Stimulated activated CD4-positive, alpha-beta T cell treated with anti-CD3 and anti-CD28 coated beads, Interleukin-12 subunit alpha, Interleukin-12 subunit beta, amount 100 ng/mL, for 48 hours (primary cell): Measurements from ENCODE around the gene PML.
"Not testable (repeated sequence)": the region's sequence is repeated elsewhere in the genome, so short reads cannot be mapped to it uniquely, and the experiment has no call there.

ENCODE experiments used
- DNase-seq, 3 donors: peaks; one replicate each; pipeline ENCODE4 v3.0.0-alpha.2; 2020; ENCODE audit warnings: low read depth in 2 of 3, low spot score in 1 of 3

The PML gene

DNA sequence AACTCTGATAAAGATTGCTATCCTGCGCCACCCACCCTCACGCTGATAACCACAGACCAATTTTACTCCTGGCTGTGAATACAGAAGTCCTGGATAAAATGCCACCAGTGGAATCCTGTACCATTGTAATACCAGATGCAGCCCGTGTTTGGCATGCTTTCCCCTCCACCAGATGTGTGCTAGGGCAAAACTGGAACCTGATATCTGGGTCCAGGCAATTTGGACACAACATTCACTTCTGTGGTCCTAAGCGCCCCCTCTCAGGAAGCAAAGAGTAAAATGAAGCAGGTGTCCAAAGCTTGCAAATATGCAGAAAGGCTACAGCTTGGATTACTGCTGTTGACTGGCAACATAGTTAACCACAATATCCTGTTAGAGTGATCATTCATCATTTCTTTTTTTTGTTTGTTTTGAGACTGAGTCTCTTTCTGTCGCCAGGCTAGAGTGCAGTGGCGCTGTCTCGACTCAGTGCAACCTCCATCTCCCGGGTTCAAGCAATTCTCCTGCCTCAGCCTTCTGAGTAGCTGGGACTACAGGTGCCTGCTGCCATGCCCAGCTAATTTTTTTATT, 35.4 kb upstream of the PML start:
- no peak for DNase-seq

DNA sequence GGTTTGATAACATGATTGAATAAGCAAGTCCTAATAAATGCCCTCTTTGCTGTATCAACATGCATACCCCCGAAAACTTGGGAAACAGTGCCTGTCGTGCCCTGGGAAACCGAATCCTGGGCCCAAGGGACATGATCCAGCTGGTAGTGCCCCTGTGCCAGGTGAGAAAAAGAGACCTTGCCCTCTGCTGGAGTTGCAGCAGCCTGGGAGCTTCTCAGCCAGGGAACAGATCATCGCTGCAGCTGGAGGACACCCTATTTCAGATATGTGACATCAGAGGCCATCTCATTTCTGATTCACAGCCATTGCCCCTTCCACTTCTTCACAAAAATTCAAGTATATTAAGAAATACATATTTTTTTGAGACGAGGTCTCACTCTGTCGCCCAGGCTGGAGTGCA, 34.7 kb upstream of the PML start:
- no peak for DNase-seq

DNA sequence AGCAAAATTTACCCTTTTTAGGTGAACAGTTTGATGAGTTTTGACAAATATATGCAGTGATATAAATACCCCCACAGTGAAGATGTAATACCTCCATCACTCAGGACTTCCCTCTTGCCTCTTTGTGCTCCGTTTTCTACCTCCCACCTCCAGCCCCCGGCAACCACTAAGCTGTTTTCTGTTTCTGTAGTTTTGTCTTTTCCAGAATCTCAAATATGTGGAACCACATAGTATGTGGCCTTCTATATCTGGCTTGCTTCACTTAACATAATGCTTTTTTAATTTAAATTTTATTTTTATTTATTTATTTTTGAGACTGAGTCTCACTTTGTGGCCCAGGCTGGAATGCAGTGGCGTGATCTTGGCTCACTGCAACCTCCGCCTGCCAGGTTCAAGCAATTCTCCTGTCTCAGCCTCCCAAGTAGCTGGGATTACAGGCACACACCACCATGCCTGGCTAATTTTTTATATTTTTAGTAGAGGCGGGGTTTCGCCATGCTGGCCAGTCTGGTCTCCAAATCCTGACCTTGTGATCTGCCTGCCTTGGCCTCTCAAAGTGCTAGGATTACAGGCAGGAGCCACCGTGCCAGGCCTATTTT, 33.9 kb upstream of the PML start:
- not testable (repeated sequence) for DNase-seq

DNA sequence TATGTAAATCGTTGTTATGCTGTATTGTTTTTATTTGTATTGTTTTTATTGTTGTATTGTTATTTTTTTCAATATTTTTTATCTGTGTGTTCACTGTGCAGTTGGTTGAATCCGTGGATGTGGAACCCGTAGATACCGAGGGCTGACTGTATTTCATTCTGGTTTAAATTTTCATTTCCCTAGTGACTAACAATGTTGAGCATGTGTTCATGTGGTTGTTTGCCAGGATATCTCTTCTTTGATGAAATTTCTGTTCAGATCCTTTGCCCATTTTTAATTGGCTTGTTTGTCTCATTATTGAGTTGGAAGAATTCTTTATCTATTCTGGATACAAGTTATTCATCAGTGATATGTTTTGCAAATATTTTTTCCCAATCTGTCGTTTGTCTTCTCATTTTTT, 32.1 kb upstream of the PML start:
- no peak for DNase-seq

DNA sequence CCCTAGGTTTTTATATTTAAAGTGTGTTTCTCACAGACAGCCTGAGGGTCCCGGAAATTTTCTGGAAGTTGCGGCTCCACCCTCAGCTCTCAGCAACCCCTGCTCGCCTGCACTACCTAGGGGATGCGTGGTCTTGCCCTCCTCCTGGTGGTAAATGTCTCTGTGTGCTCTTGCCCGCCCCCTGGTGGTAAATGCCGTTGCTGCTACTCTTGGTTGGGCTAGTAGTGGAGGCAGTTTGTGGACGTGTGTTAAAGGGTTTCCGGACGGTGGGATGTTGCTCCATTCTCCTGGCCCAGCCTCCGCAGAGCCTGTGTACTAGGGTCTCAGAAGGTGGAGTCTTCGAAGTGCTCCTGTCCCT, 29.8 kb upstream of the PML start:
- DNase-seq = peak; percentile 80 to 93 (median 83)

DNA sequence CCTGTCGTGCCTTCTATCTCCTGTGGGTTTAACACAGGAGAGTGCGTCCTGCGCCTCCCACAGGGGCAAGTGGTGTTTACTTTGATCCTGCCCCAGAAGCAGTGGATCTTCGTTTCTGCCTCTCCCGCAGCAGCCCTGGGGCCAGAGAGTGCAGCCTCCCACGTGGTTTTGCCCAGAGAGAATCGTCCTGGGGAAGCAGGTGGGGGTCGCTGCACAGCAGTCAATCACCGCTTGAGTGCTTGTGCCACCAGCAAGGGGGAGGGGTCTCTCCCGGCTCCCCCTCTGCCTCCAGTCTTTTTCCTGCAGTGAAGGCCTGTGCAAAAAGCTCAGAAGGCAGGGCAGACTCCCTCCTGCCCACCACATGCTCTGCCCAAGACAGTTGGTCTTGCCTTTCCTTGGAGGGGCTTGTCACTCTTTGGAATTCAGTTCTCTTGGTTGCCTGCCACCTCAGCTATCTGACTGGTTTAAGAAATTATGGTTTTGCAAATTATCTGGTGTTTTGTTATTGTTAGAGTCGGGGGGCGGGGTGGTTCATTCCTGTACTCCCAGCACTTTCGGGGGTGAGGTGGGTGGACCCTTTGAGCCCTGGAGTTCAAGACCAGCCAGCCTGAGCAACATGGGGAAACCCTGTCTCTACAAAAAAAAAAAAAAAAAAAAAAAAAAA, 29.3 kb upstream of the PML start:
- DNase-seq = peak; percentile 45 to 63 (median 49)

DNA sequence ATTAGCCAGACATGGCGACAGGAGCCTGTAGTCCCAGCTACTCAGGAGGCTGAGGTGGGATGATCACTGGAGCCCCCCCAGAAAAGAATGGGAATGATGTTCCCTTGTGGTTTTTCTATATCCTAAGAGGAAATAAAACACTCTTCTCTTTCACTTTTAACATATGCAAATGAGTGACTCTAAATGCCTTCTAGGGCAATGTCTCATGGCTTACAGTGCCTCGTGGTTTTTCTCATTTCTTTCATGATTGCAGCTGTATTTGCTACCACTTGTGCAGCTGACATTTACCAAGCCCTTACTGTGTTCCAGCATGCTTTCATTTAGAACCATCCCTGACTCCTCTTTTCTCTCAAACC, 28.8 kb upstream of the PML start:
- DNase-seq = no peak

DNA sequence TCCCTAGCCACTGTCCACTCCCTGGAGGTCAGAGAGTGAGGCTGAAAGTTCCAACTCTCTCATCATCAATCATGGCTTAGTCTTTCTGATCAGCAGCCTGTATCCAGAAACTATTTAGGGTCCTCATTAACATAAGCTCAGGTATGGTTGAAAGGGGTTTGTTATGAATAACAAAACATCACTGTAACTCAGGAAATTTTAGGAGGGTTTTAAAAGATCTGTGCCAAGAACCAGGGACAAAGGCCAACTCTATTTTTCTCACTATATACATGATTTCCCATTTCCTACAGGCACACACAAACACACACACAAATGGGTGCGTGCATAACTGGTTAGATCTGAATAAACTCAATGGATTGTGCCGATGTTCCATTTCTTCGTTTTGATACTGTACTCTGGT, 26.1 kb upstream of the PML start:
- no peak for DNase-seq

DNA sequence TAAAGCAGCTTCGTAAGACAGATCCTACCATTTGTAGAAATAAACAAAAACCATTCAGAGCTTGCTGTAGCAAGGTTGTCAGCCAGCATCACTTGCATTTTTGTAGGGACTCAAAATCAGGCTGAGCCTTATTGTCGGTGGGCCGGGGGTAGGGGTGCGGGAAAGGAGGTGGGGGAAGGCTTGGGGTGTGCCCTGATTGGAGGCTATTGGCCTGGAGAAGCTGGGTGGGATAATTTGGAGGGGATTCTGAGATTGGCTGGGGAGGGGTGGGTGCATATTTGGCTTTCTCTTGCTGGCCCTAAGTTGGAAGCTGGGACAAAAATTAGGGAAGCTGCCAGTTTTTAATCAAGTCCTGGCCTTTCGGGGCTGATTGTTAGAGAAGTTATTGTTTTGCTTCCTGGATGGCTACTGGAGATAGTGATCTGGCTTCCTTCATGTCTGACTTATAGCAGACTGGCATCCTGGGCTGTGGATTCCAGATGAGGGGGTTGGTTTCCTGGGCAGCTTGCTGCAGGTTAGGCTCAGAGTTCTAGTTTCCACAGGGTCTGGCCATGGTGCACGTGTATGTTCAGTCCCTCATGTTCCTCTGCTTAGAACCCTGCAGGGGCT, 25.3 kb upstream of the PML start:
- no peak for DNase-seq

DNA sequence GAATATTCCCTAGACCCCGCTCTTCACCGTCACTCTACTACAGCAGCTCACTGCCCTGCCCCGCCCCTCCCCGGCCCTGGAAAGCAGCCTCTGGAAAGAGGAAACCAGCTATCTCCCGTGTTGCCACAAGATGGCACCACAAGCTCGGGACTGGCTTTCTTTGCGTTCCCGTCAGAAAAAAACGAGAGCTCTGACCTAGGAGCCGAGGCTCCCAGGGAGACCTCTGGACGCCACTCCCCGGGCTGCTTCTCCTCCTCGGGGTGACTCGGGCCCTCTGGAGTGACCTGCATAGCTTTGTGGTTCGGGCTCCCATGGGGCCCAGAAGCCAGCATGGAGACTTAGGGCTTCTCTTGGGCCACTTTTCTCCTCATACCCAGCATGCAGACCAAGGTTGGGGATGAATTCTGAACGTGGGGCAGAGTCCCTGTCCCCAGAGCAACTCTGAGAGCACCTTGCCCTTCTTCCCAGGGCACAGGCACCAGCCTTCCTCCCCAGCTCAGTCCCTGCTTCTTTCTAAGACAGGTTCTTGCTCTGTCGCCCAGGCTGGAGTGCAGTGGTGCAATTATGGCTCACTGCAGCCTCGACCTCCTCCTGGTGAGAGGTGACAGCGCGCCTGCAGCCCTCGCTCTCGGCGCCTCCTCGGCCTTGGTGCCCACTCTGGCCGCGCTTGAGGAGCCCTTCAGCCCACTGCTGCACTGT, 21.4 kb upstream of the PML start:
- DNase-seq = peak; percentile 73 to 85 (median 78)

DNA sequence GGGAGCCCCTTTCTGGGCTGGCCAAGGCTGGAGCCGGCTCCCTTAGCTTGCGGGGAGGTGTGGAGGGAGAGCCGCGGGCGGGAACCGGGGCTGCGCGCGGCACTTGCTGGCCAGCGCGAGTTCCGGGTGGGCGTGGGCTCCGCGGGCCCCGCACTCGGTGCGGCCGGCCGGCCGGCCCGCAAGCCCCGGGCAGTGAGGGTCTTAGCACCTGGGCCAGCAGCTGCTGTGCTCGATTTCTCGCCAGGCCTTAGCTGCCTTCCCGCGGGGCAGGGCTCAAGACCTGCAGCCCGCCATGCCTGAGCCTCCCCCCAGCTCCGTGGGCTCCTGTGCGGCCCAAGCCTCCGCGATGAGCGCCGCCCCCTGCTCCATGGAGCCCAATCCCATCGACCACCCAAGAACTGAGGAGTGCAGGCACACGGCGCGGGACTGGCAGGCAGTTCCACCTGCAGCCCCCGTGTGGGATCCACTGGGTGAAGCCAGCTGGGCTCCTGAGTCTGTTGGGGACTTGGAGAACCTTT, 20.8 kb upstream of the PML start:
- DNase-seq = not testable (repeated sequence)

DNA sequence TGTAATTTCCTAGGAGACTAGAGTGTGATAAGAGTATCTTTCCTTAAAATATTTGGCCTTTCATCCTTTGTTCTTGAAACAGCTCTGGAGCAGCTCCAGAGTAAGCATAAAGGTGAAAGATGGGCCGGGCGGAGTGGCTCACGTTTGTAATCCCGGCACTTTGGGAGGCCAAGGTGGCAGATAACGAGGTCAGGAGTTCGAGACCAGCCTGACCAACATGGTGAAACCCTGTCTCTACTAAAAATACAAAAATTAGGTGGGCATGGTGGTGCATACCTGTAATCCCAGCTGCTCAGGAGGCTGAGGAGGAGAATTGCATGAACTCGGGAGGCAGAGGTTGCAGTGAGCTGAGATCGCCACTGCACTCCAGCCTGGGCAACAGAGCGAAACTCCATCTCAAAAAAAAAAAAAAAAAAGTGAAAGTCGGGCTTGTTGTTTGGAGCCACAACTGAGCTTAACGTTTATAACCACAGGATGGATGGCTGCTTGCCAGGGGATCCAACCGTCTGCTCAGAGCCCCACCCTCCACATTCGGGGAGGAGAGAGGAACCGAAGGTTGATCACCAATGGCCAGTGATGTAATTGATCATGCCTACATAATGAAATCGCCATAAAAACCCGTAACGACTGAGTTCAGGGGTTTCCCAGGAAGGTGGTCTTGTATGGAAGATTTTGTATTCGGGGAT, 18.9 kb upstream of the PML start:
- not testable (repeated sequence) for DNase-seq

DNA sequence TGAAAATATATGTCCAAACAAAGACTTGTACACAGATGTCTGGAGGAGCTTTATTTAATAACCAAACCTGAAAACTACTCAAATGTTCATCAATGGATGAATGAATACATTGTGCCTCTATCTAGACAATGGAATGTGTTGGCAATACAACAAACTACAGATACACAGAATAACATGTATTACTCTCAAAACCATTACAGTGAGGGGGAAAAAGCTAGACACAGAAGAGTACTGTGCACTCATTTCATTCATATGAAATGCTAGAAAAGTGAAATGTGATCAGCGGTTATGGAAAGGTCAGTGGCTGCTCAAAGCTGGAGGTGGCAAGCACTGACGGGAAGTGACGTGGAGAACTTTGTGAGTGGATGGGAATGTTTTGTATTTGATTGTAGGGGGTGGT, 15.6 kb upstream of the PML start:
- DNase-seq = no peak

DNA sequence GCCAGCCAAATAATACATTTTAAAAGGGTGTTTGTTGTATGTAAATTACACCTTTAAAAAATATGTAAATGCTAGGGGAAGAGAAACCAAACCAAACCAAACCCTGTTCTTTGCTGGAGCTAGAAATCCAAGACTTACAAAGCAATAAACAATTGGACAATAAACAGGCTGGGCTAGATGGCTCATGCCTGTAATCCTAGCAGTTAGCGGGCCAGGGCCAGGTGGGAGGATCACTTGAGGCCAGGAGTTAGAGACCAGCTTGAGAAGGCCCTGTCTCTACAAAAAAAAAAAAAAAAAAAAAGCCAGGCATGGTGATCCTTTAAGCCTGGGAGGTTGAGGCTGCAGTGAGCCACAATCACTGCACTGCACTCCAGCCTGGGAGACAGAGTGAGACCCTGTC, 14.9 kb upstream of the PML start:
- no peak for DNase-seq

DNA sequence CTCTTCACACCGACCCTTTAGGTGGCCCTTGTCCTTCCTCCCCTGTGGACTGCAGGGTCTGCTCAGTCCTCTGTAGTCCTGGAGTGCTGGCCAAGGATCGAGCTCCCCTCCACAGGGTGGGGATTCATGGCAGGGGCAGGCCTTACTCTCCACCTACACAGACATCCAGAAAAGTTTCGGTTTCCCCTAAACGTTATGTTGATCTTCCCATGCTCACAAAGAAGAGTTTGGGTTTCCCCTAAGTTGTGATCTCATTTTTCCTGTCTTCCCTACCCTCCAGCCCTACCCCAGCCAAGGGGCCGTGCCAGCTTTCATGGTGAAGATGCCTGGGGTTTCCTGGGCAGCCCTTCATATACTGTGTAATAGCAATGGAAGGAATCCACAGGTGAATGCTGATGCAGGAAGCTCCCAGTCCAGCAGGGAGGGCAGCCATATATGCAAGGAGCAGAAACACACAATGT, 12.7 kb upstream of the PML start:
- DNase-seq = no peak

DNA sequence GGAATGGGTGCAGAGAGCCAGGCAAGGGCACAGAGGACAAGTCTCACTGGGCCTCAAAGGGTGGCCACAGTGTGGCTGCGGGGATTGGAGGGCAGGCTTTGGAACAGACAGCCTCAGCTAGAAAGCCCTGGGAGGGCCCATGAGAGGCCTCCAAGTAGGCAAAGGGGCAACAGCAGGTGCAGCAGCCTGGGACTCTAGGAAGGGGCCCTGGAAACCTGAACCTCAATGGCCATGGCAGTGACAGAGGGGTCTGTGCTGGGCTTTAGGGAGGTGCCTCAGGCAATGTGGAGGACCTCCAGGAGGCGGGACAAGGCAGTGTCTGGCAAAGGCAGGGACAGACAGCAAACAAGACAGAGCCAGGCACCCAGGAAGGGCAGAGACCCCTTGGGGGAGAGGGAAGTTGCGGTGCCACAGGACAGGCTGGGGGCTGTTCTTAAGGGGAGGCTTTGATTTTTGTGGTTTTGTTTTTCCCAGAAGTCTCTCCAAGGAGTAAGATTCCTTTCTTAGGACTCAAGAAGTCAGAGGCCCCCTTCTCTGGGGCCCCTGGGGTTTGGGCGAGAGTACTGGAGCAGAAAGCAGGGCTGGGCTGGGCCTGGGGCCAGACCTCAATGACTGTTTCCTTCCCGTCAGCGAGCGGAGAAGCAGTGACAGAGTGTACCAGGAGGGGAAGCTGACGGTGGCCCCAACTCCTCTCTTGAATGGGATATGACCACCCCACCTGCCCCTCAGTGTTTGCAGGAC, 12.1 kb upstream of the PML start:
- peak in 1 of 3 donors; percentile 25 for DNase-seq

DNA sequence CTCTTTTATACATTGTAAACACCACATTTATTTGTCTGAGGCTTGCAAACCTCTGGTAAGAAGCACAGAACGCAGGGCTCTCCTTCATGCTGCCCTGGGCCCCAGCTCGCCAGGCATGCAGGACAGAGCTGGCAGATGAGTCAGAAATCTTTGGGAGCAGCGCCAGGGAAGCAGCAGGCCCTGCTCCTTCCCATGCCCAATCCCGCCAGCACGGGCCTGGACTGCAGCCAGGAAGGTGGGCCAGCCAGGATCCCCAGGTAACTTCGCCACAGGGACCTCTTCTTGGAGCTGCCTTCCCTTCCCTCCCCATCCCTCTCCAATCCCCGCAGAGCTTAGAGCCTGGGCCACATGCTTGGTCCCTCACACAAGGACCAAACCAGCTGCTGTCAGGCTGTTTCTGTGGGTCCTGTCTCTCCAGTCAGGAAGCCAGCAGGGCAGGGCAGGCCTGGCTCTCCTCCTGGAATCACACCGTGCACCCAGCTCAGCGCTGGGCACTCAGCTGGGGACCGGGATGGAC, 11.2 kb upstream of the PML start:
- no peak for DNase-seq

DNA sequence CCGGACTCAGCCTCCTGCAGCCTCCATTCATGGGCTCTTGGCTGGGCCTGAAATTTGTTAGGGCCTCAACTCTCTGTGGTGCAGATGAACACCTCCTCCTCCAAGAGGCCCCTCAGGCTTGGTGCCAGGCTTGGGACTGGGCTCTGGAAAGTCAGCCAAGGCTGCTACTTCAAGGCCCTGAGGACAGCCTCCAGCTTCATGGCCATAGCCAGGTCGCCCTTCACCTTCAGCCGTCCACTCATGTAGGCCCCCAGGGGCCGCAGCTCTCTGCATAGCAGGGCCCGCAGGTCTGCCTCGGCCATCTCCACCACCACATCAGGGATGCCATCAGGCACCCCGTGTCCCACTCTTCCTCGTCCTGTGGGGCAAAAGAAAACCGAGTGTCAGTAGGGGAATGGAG, 10.7 kb upstream of the PML start:
- no peak for DNase-seq

DNA sequence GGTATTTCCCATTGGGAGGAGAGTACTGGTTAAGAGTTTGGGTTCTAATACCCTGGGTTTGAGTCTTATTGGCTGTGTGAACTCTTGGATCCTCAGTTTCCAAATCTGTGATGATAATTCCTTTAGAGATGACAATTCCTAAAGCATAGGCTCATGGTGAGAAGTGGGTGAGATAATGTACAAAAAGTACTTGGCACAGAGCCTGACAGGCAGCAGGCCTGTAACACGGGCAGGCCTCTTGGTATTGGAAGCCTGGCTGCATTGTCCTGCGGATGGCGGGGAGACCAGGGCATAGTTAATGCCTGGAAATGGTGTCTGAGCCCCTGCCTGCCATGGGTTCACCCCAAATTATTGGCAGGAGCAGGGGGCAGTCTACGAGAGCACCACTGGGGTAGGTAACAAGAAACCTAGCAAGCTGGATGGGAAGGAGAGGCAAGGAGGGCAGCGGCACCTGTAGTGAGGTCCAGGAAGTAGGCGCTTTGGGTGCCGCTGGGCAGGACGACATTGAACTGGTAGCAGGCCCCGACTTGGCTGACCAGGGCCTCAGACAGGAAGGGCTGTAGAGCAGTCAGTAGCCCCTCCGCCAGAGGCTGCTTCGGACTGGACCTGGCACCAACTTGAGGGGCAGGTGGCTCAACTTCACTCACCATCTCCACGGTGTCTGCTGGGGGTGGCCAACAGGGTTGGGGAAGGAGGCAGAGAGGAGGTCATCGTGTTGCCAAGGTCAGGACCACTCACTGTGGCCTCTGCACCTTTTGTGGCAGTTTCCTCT, 10.1 kb upstream of the PML start:
- no peak for DNase-seq
